WTC11 (cell line): Measurements from ENCODE around the gene LGR6.

ENCODE experiments used
- CBFB ChIP-seq: sonication (generic); formaldehyde crosslinking; IDR thresholded peaks from 2 replicates; pipeline ENCODE4 v1.8.1; 2022; ENCODE audit warnings: mild to moderate bottlenecking, low read depth, missing genetic modification reagents
- CTCF ChIP-seq: fragments of 200-600 bp; IDR thresholded peaks from 2 replicates; pipeline ENCODE4 v1.8.0; 2022; ENCODE audit warnings: antibody characterized with exemption
- ELF4 ChIP-seq: sonication (generic); formaldehyde crosslinking; IDR thresholded peaks from 2 replicates; pipeline ENCODE4 v1.8.1; 2022; ENCODE audit warnings: low read depth, mild to moderate bottlenecking, moderate library complexity, missing genetic modification reagents
- NFE2L1 ChIP-seq: sonication (generic); formaldehyde crosslinking; IDR thresholded peaks from 2 replicates; pipeline ENCODE4 v1.8.1; 2023; ENCODE audit warnings: missing genetic modification reagents
- TEAD1 ChIP-seq: sonication (generic); formaldehyde crosslinking; IDR thresholded peaks from 2 replicates; pipeline ENCODE4 v1.8.0; 2022; ENCODE audit warnings: mild to moderate bottlenecking, missing genetic modification reagents
- TEAD4 ChIP-seq: sonication (generic); formaldehyde crosslinking; IDR thresholded peaks from 2 replicates; pipeline ENCODE4 v1.8.0; 2022; ENCODE audit warnings: mild to moderate bottlenecking, missing genetic modification reagents
- USF2 ChIP-seq: sonication (generic); formaldehyde crosslinking; IDR thresholded peaks from 2 replicates; pipeline ENCODE4 v1.8.1; 2023; ENCODE audit warnings: mild to moderate bottlenecking, missing genetic modification reagents, moderate library complexity
- TF ChIP-seq, protein P1 (sequence below): sonication (generic); formaldehyde crosslinking; IDR thresholded peaks from 2 replicates; pipeline ENCODE4 v1.8.0; 2022; ENCODE audit warnings: mild to moderate bottlenecking, missing genetic modification reagents
- TF ChIP-seq, protein P2 (sequence below): sonication (generic); formaldehyde crosslinking; IDR thresholded peaks from 2 replicates; pipeline ENCODE4 v1.8.1; 2022; ENCODE audit warnings: low read depth, mild to moderate bottlenecking, moderate library complexity, missing genetic modification reagents, borderline replicate concordance
- TF ChIP-seq, protein P3 (sequence below): sonication (generic); formaldehyde crosslinking; conservative IDR thresholded peaks from 2 replicates; pipeline ENCODE4 v1.8.1; 2022; ENCODE audit warnings: mild to moderate bottlenecking, missing genetic modification reagents
- TF ChIP-seq, protein P4 (sequence below): sonication (generic); formaldehyde crosslinking; IDR thresholded peaks from 2 replicates; pipeline ENCODE4 v1.8.0; 2022; ENCODE audit warnings: missing genetic modification reagents
- TF ChIP-seq, protein P5 (sequence below): sonication (generic); formaldehyde crosslinking; IDR thresholded peaks from 2 replicates; pipeline ENCODE4 v1.8.0; 2022; ENCODE audit warnings: mild to moderate bottlenecking, missing genetic modification reagents

DNA sequence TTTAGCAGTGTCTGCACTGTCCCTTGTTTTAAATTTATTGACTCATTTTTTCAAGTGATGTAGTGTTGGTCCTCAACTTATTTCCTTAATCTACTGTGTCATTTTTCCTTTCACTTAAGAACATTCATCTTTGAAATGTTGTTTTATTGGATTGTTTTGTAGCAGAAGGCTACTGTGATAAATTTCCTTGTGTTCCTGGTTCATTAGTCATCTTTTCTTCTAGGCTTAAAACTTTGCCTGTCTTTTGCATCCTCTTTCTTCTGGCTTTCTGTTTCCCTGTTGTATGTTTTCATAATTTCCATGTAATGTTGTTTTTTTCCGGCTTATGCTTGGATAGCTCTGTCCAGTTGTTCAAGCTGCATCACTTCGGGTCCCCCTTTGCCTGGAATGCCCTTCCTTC, 86.2 kb downstream of the LGR6 start:
- TF ChIP-seq USF2 (CRISPR knock-in tag) (no peak), NFE2L1 (CRISPR knock-in tag) (no peak), TEAD1 (CRISPR knock-in tag) (no peak), TEAD4 (CRISPR knock-in tag) (no peak), CTCF (no peak), CBFB (no peak), ELF4 (CRISPR knock-in tag) (no peak)
- TF ChIP-seq, protein P1, sequence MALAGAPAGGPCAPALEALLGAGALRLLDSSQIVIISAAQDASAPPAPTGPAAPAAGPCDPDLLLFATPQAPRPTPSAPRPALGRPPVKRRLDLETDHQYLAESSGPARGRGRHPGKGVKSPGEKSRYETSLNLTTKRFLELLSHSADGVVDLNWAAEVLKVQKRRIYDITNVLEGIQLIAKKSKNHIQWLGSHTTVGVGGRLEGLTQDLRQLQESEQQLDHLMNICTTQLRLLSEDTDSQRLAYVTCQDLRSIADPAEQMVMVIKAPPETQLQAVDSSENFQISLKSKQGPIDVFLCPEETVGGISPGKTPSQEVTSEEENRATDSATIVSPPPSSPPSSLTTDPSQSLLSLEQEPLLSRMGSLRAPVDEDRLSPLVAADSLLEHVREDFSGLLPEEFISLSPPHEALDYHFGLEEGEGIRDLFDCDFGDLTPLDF (CRISPR knock-in tag), result no peak
- TF ChIP-seq, protein P2, sequence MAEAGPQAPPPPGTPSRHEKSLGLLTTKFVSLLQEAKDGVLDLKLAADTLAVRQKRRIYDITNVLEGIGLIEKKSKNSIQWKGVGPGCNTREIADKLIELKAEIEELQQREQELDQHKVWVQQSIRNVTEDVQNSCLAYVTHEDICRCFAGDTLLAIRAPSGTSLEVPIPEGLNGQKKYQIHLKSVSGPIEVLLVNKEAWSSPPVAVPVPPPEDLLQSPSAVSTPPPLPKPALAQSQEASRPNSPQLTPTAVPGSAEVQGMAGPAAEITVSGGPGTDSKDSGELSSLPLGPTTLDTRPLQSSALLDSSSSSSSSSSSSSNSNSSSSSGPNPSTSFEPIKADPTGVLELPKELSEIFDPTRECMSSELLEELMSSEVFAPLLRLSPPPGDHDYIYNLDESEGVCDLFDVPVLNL (CRISPR knock-in tag), result no peak
- TF ChIP-seq, protein P3, sequence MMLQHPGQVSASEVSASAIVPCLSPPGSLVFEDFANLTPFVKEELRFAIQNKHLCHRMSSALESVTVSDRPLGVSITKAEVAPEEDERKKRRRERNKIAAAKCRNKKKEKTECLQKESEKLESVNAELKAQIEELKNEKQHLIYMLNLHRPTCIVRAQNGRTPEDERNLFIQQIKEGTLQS (CRISPR knock-in tag), result no peak
- TF ChIP-seq, protein P4, sequence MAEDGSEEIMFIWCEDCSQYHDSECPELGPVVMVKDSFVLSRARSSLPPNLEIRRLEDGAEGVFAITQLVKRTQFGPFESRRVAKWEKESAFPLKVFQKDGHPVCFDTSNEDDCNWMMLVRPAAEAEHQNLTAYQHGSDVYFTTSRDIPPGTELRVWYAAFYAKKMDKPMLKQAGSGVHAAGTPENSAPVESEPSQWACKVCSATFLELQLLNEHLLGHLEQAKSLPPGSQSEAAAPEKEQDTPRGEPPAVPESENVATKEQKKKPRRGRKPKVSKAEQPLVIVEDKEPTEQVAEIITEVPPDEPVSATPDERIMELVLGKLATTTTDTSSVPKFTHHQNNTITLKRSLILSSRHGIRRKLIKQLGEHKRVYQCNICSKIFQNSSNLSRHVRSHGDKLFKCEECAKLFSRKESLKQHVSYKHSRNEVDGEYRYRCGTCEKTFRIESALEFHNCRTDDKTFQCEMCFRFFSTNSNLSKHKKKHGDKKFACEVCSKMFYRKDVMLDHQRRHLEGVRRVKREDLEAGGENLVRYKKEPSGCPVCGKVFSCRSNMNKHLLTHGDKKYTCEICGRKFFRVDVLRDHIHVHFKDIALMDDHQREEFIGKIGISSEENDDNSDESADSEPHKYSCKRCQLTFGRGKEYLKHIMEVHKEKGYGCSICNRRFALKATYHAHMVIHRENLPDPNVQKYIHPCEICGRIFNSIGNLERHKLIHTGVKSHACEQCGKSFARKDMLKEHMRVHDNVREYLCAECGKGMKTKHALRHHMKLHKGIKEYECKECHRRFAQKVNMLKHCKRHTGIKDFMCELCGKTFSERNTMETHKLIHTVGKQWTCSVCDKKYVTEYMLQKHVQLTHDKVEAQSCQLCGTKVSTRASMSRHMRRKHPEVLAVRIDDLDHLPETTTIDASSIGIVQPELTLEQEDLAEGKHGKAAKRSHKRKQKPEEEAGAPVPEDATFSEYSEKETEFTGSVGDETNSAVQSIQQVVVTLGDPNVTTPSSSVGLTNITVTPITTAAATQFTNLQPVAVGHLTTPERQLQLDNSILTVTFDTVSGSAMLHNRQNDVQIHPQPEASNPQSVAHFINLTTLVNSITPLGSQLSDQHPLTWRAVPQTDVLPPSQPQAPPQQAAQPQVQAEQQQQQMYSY (CRISPR knock-in tag), result no peak
- TF ChIP-seq, protein P5, sequence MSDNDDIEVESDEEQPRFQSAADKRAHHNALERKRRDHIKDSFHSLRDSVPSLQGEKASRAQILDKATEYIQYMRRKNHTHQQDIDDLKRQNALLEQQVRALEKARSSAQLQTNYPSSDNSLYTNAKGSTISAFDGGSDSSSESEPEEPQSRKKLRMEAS (CRISPR knock-in tag), result no peak
